GM23338 (cell line): ENCODE measurements around the gene OR6K3. TPM values are rescaled to one million over a fixed set of nuclear protein-coding genes. Genes with fewer than 3 reads are reported as not detected.

ENCODE experiments used
- ATAC-seq: fragments of 200-7000 bp; cut with Tn5 transposase; 3 replicates; pipeline ENCODE4 v1.9.1; 2020
- DNase-seq: peaks from one replicate; pipeline ENCODE4 v3.0.0-alpha.2; 2015; ENCODE audit warnings: low spot score
- H2AFZ ChIP-seq: fragments of 200-600 bp; sonication (generic); 2 replicates; pipeline ENCODE4 v1.8.0; 2016; ENCODE audit warnings: antibody characterized with exemption, mild to moderate bottlenecking, moderate library complexity
- H3F3A ChIP-seq: fragments of 200-600 bp; sonication (generic); replicated peaks from 2 replicates; pipeline ENCODE4 v1.8.0; 2017; ENCODE audit warnings: antibody characterized with exemption, mixed run types, low read depth
- H3K27ac ChIP-seq: fragments of 200-600 bp; sonication (generic); 2 replicates; pipeline ENCODE4 v1.6.1; 2016; ENCODE audit warnings: low read depth
- H3K27me3 ChIP-seq: fragments of 200-600 bp; sonication (generic); 2 replicates; pipeline ENCODE4 v1.8.0; 2016; ENCODE audit warnings: mild to moderate bottlenecking, mixed run types, moderate library complexity; ENCODE audit not compliant: insufficient read depth
- H3K36me3 ChIP-seq: fragments of 200-600 bp; sonication (generic); 2 replicates; pipeline ENCODE4 v1.8.0; 2016; ENCODE audit warnings: mild to moderate bottlenecking; ENCODE audit not compliant: insufficient read depth
- H3K4me1 ChIP-seq: fragments of 200-600 bp; sonication (generic); 2 replicates; pipeline ENCODE4 v1.8.0; 2016; ENCODE audit warnings: mild to moderate bottlenecking, moderate library complexity; ENCODE audit not compliant: insufficient read depth
- H3K4me2 ChIP-seq: fragments of 200-600 bp; sonication (generic); 2 replicates; pipeline ENCODE4 v1.7.1; 2017; ENCODE audit warnings: mixed run types
- H3K4me3 ChIP-seq: fragments of 200-600 bp; sonication (generic); 2 replicates; pipeline ENCODE4 v1.6.1; 2016; ENCODE audit warnings: mixed run types
- H3K79me2 ChIP-seq: fragments of 200-600 bp; sonication (generic); replicated peaks from 2 replicates; pipeline ENCODE4 v1.8.0; 2017; ENCODE audit warnings: mild to moderate bottlenecking; ENCODE audit not compliant: insufficient read depth
- H3K9me2 ChIP-seq: fragments of 200-600 bp; sonication (generic); 2 replicates; pipeline ENCODE4 v1.8.0; 2017; ENCODE audit not compliant: insufficient read depth
- H4K20me1 ChIP-seq: fragments of 200-600 bp; sonication (generic); replicated peaks from 2 replicates; pipeline ENCODE4 v1.8.0; 2017; ENCODE audit warnings: mild to moderate bottlenecking; ENCODE audit not compliant: insufficient read depth
- H3K27ac Mint-ChIP-seq: 2 replicates; pipeline ENCODE4 v1.8.0; 2020; ENCODE audit warnings: inconsistent platforms, mild to moderate bottlenecking, moderate library complexity, mixed read lengths
- H3K27me3 Mint-ChIP-seq: 3 replicates; pipeline ENCODE4 v1.8.0; 2022; ENCODE audit warnings: low read depth, mild to moderate bottlenecking, moderate library complexity, mixed read lengths, inconsistent platforms; ENCODE audit not compliant: insufficient read depth, poor library complexity
- H3K36me3 Mint-ChIP-seq: 3 replicates; pipeline ENCODE4 v1.8.0; 2021; ENCODE audit warnings: low read depth, mild to moderate bottlenecking, inconsistent platforms, moderate library complexity, mixed read lengths
- H3K4me1 Mint-ChIP-seq: 3 replicates; pipeline ENCODE4 v1.8.0; 2020; ENCODE audit warnings: mild to moderate bottlenecking, inconsistent platforms, mixed read lengths
- H3K4me3 Mint-ChIP-seq: 3 replicates; pipeline ENCODE4 v1.8.0; 2021; ENCODE audit warnings: moderate library complexity, mild to moderate bottlenecking, inconsistent platforms, mixed read lengths
- H3K9me3 Mint-ChIP-seq: 3 replicates; pipeline ENCODE4 v1.8.0; 2020; ENCODE audit warnings: moderate library complexity, mild to moderate bottlenecking, inconsistent platforms, mixed read lengths
- CREB1 ChIP-seq: fragments of 250-450 bp; sonication (Bioruptor Pico); IDR thresholded peaks from 2 replicates; pipeline ENCODE4 v1.5.0; 2020; ENCODE audit warnings: low read depth, mild to moderate bottlenecking, moderate library complexity
- EZH2 ChIP-seq: fragments of 200-600 bp; sonication (generic); IDR thresholded peaks from one replicate; pipeline ENCODE4 v1.8.0; 2017; ENCODE audit warnings: antibody characterized with exemption, mild to moderate bottlenecking, low read depth; ENCODE audit not compliant: unreplicated experiment
- JUNB ChIP-seq: IDR thresholded peaks from one replicate; pipeline ENCODE4 v1.6.1; 2016; ENCODE audit warnings: antibody characterized with exemption; ENCODE audit not compliant: unreplicated experiment
- NANOG ChIP-seq: IDR thresholded peaks from 2 replicates; pipeline ENCODE4 v1.6.1; 2016; ENCODE audit warnings: antibody characterized with exemption, borderline replicate concordance
- POLR2AphosphoS5 ChIP-seq: IDR thresholded peaks from 2 replicates; pipeline ENCODE4 v1.6.1; 2016; ENCODE audit warnings: antibody characterized with exemption, low read depth
- STAT1 ChIP-seq: IDR thresholded peaks from one replicate; pipeline ENCODE4 v1.6.1; 2016; ENCODE audit warnings: antibody characterized with exemption; ENCODE audit not compliant: unreplicated experiment
- ZNF114 ChIP-seq: fragments of 250-450 bp; sonication (Bioruptor Pico); IDR thresholded peaks from 2 replicates; pipeline ENCODE4 v1.5.0; 2020; ENCODE audit warnings: mild to moderate bottlenecking, moderate library complexity
- ZNF331 ChIP-seq: fragments of 250-450 bp; sonication (Bioruptor Pico); IDR thresholded peaks from 2 replicates; pipeline ENCODE4 v1.5.0; 2020; ENCODE audit warnings: low read depth, mild to moderate bottlenecking, moderate library complexity
- polyA plus RNA-seq: library from polyadenylated mRNA; unstranded; fragments of >200 nt; fragmentation: Nextera tagmentation; extraction: Ambion mirVana; gene quantifications from 2 replicates; pipeline ENCODE4 v1.2.1, GENCODE V29; 2016
- total RNA-seq: library from RNA; depleted of rRNA; stranded (reverse); fragments of >200 nt; shearing (Covaris generic); gene quantifications from 2 replicates; pipeline ENCODE4 v1.2.3, GENCODE V29; 2014
- TF ChIP-seq, protein P1 (sequence below): fragments of 250-450 bp; sonication (Bioruptor Pico); IDR thresholded peaks from 2 replicates; pipeline ENCODE4 v1.5.0; 2020; ENCODE audit warnings: mild to moderate bottlenecking, moderate library complexity
- TF ChIP-seq, protein P2 (sequence below): IDR thresholded peaks from one replicate; pipeline ENCODE4 v1.6.1; 2018; ENCODE audit warnings: antibody characterized with exemption; ENCODE audit not compliant: unreplicated experiment
- TF ChIP-seq, protein P3 (sequence below), 2 experiments: fragments of 200-600 bp in 1 of 2; sonication (generic) in 1 of 2; conservative IDR thresholded peaks; 2 replicates each; pipeline versions ENCODE4 v1.5.1 to v1.6.1; 2016 to 2017; ENCODE audit warnings: antibody characterized with exemption in 2 of 2, low read depth in 2 of 2, mild to moderate bottlenecking in 2 of 2, moderate library complexity in 1 of 2
- TF ChIP-seq, protein P4 (sequence below): IDR thresholded peaks from 2 replicates; pipeline ENCODE4 v1.6.1; 2016; ENCODE audit warnings: antibody characterized with exemption

Gene OR6K3
- total and polyA plus RNA-seq, 2 experiments from 2014 or later, result not detected

DNA sequence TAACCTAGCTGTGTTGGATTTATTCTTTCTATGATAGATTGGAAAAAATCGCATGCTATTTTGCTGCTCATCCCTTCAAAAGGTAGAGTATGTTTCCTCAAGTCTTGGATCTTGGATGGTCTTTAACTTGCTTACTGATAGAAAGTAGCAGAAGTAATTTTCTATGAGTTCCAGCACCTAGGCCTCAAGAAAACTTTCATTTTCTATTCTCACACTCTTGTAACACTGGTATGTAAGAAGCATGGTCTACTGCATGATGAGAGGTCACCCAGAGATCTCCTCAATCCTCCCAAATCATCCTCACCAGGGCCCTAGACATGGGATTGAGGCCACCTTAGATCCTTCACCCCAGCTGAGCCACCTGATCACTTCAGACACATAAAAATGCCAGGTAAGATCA, 41.2 kb downstream of the OR6K3 start (continued):
- TF ChIP-seq, protein P1, sequence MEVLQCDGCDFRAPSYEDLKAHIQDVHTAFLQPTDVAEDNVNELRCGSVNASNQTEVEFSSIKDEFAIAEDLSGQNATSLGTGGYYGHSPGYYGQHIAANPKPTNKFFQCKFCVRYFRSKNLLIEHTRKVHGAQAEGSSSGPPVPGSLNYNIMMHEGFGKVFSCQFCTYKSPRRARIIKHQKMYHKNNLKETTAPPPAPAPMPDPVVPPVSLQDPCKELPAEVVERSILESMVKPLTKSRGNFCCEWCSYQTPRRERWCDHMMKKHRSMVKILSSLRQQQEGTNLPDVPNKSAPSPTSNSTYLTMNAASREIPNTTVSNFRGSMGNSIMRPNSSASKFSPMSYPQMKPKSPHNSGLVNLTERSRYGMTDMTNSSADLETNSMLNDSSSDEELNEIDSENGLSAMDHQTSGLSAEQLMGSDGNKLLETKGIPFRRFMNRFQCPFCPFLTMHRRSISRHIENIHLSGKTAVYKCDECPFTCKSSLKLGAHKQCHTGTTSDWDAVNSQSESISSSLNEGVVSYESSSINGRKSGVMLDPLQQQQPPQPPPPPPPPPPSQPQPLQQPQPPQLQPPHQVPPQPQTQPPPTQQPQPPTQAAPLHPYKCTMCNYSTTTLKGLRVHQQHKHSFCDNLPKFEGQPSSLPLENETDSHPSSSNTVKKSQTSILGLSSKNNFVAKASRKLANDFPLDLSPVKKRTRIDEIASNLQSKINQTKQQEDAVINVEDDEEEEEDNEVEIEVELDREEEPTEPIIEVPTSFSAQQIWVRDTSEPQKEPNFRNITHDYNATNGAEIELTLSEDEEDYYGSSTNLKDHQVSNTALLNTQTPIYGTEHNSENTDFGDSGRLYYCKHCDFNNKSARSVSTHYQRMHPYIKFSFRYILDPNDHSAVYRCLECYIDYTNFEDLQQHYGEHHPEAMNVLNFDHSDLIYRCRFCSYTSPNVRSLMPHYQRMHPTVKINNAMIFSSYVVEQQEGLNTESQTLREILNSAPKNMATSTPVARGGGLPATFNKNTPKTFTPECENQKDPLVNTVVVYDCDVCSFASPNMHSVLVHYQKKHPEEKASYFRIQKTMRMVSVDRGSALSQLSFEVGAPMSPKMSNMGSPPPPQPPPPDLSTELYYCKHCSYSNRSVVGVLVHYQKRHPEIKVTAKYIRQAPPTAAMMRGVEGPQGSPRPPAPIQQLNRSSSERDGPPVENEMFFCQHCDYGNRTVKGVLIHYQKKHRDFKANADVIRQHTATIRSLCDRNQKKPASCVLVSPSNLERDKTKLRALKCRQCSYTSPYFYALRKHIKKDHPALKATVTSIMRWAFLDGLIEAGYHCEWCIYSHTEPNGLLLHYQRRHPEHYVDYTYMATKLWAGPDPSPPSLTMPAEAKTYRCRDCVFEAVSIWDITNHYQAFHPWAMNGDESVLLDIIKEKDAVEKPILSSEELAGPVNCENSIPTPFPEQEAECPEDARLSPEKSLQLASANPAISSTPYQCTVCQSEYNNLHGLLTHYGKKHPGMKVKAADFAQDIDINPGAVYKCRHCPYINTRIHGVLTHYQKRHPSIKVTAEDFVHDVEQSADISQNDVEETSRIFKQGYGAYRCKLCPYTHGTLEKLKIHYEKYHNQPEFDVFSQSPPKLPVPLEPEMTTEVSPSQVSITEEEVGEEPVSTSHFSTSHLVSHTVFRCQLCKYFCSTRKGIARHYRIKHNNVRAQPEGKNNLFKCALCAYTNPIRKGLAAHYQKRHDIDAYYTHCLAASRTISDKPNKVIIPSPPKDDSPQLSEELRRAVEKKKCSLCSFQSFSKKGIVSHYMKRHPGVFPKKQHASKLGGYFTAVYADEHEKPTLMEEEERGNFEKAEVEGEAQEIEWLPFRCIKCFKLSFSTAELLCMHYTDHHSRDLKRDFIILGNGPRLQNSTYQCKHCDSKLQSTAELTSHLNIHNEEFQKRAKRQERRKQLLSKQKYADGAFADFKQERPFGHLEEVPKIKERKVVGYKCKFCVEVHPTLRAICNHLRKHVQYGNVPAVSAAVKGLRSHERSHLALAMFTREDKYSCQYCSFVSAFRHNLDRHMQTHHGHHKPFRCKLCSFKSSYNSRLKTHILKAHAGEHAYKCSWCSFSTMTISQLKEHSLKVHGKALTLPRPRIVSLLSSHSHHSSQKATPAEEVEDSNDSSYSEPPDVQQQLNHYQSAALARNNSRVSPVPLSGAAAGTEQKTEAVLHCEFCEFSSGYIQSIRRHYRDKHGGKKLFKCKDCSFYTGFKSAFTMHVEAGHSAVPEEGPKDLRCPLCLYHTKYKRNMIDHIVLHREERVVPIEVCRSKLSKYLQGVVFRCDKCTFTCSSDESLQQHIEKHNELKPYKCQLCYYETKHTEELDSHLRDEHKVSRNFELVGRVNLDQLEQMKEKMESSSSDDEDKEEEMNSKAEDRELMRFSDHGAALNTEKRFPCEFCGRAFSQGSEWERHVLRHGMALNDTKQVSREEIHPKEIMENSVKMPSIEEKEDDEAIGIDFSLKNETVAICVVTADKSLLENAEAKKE (CRISPR knock-in tag), result no peak
- TF ChIP-seq ZNF331 (no peak), EZH2 (no peak), JUNB (no peak)

DNA sequence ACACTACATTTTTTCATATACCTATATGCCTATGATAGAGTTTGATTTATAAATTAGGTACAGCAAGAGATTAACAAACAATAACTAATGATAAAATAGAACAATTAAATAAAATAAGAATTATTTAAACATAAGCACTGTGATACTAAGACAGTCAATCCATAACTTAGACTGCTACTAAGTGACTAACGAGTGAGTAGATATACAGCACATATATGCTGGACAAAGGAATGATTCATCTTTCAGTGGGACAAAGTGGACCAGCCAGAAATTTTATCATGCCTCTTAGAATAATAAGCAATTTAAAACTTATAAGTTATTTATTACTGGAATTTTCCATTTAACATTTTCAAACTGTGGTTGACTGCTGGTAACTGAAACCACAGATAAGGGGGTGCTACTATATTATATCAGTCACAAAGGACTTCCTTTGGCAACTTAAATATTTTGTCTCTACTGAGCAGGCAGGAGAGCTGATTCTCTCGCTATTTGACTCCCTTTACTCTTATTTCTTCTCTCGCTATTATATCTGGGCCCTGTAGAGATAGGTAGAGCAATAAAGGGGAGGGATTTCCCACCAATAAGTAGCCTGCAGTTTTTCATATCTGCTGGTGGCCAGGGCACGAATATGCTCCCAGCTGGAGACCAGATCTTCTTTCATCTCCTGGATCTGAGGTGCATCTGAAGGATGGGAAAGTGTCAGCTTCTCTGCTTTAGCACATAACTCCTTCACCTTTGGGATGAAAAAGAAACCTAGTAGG, 44.8 kb downstream of the OR6K3 start:
- Histone ChIP-seq H3K27ac (no peak overlapping the region), H3K9me2 (0 out of 2 replicates have a peak, but pooled peaks cover 3% of the 10 kb centered on the region), H3F3A (no peaks in the 10 kb centered on the region), H4K20me1 (no peaks in the 10 kb centered on the region), H3K36me3 (no peaks in the 10 kb centered on the region), H2AFZ (no peak overlapping the region), H3K4me1 (no peaks in the 10 kb centered on the region), H3K27me3 (no peaks in the 10 kb centered on the region), H3K79me2 (no peaks in the 10 kb centered on the region), H3K4me3 (no peak overlapping the region), H3K4me2 (no peak overlapping the region)
- Mint-ChIP-seq H3K27me3 (no peaks in the 10 kb centered on the region), H3K4me1 (peaks cover 4% of the 10 kb centered on the region; the same call in 2 of the 3 replicates), H3K4me3 (no peak overlapping the region), H3K9me3 (no peaks in the 10 kb centered on the region), H3K27ac (no peak overlapping the region), H3K36me3 (no peaks in the 10 kb centered on the region)
- DNase-seq, result no peak
- no peak for ATAC-seq
- no peak for TF ChIP-seq JUNB
- no peak for TF ChIP-seq ZNF331
- no peak for TF ChIP-seq STAT1
- no peak for TF ChIP-seq NANOG
- TF ChIP-seq, protein P2, sequence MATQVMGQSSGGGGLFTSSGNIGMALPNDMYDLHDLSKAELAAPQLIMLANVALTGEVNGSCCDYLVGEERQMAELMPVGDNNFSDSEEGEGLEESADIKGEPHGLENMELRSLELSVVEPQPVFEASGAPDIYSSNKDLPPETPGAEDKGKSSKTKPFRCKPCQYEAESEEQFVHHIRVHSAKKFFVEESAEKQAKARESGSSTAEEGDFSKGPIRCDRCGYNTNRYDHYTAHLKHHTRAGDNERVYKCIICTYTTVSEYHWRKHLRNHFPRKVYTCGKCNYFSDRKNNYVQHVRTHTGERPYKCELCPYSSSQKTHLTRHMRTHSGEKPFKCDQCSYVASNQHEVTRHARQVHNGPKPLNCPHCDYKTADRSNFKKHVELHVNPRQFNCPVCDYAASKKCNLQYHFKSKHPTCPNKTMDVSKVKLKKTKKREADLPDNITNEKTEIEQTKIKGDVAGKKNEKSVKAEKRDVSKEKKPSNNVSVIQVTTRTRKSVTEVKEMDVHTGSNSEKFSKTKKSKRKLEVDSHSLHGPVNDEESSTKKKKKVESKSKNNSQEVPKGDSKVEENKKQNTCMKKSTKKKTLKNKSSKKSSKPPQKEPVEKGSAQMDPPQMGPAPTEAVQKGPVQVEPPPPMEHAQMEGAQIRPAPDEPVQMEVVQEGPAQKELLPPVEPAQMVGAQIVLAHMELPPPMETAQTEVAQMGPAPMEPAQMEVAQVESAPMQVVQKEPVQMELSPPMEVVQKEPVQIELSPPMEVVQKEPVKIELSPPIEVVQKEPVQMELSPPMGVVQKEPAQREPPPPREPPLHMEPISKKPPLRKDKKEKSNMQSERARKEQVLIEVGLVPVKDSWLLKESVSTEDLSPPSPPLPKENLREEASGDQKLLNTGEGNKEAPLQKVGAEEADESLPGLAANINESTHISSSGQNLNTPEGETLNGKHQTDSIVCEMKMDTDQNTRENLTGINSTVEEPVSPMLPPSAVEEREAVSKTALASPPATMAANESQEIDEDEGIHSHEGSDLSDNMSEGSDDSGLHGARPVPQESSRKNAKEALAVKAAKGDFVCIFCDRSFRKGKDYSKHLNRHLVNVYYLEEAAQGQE, result no peak
- TF ChIP-seq, protein P3, sequence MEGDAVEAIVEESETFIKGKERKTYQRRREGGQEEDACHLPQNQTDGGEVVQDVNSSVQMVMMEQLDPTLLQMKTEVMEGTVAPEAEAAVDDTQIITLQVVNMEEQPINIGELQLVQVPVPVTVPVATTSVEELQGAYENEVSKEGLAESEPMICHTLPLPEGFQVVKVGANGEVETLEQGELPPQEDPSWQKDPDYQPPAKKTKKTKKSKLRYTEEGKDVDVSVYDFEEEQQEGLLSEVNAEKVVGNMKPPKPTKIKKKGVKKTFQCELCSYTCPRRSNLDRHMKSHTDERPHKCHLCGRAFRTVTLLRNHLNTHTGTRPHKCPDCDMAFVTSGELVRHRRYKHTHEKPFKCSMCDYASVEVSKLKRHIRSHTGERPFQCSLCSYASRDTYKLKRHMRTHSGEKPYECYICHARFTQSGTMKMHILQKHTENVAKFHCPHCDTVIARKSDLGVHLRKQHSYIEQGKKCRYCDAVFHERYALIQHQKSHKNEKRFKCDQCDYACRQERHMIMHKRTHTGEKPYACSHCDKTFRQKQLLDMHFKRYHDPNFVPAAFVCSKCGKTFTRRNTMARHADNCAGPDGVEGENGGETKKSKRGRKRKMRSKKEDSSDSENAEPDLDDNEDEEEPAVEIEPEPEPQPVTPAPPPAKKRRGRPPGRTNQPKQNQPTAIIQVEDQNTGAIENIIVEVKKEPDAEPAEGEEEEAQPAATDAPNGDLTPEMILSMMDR (conservative IDR thresholded peaks at IDR 0.05; ENCODE audit: low read depth in 2 of 2), result no peak
- no peak for TF ChIP-seq ZNF114 (CRISPR knock-in tag)
- no peak for TF ChIP-seq POLR2AphosphoS5
- TF ChIP-seq EZH2, result no peak
- TF ChIP-seq, protein P4, sequence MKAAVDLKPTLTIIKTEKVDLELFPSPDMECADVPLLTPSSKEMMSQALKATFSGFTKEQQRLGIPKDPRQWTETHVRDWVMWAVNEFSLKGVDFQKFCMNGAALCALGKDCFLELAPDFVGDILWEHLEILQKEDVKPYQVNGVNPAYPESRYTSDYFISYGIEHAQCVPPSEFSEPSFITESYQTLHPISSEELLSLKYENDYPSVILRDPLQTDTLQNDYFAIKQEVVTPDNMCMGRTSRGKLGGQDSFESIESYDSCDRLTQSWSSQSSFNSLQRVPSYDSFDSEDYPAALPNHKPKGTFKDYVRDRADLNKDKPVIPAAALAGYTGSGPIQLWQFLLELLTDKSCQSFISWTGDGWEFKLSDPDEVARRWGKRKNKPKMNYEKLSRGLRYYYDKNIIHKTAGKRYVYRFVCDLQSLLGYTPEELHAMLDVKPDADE, result no peak
- no peak for TF ChIP-seq CREB1 (CRISPR knock-in tag)
